ENCODE results near the gene CDH13.

Gene CDH13

GRCh38 chr16:83682116-83682867 lies 1055.5 kb downstream of the CDH13 start:
- Histone ChIP-seq H3K4me3 (ENCODE audit: low read length in 2 of 2) (no peak overlapping the region), H3K9me3 (ENCODE audit: control insufficient read depth in 2 of 2, low read length in 2 of 2) (no peaks in the 10 kb centered on the region), H3K9ac (ENCODE audit: low read length in 2 of 2) (no peak overlapping the region), H3K4me1 (ENCODE audit: control insufficient read depth, insufficient read depth, low read length) (no peaks in the 10 kb centered on the region), H3K27ac (ENCODE audit: low read length) (no peak overlapping the region), H3K27me3 (ENCODE audit: control insufficient read depth in 1 of 2, insufficient read depth in 2 of 2, low read length in 2 of 2) (no peaks in the 10 kb centered on the region), H3K36me3 (ENCODE audit: control insufficient read depth in 2 of 2, insufficient read depth in 2 of 2, low read length in 2 of 2) (no peaks in the 10 kb centered on the region)

- Histone ChIP-seq H3K9ac (ENCODE audit: low read length in 2 of 2) (no peak overlapping the region), H3K27ac (ENCODE audit: low read length) (no peak overlapping the region), H3K4me3 (ENCODE audit: low read length in 2 of 2) (no peak overlapping the region), H3K36me3 (ENCODE audit: control insufficient read depth in 2 of 2, insufficient read depth in 2 of 2, low read length in 2 of 2) (no peaks in the 10 kb centered on the region), H3K27me3 (ENCODE audit: control insufficient read depth in 1 of 2, insufficient read depth in 2 of 2, low read length in 2 of 2) (no peaks in the 10 kb centered on the region), H3K4me1 (ENCODE audit: control insufficient read depth, insufficient read depth, low read length) (no peaks in the 10 kb centered on the region), H3K9me3 (ENCODE audit: control insufficient read depth in 2 of 2, low read length in 2 of 2) (no peaks in the 10 kb centered on the region)
Observed at GRCh38 chr16:83682868-83683235, 1056.1 kb downstream of the CDH13 start.

- no peak overlapping the region for H3K4me3 ChIP-seq (ENCODE audit: low read length in 2 of 2)
- no peak overlapping the region for H3K27ac ChIP-seq (ENCODE audit: low read length)
- H3K9ac ChIP-seq (ENCODE audit: low read length in 2 of 2) = no peak overlapping the region
- H3K9me3 ChIP-seq (ENCODE audit: control insufficient read depth in 2 of 2, low read length in 2 of 2) = no peaks in the 10 kb centered on the region
- no peaks in the 10 kb centered on the region for H3K36me3 ChIP-seq (ENCODE audit: control insufficient read depth in 2 of 2, insufficient read depth in 2 of 2, low read length in 2 of 2)
- no peaks in the 10 kb centered on the region for H3K4me1 ChIP-seq (ENCODE audit: control insufficient read depth, insufficient read depth, low read length)
- no peaks in the 10 kb centered on the region for H3K27me3 ChIP-seq (ENCODE audit: control insufficient read depth in 1 of 2, insufficient read depth in 2 of 2, low read length in 2 of 2)
Observed at GRCh38 chr16:83685615-83686165, 1058.9 kb downstream of the CDH13 start.

GRCh38 chr16:83686726-83687125 lies 1060.0 kb downstream of the CDH13 start:
- H3K27ac ChIP-seq (ENCODE audit: low read length) = no peak overlapping the region
- H3K27me3 ChIP-seq (ENCODE audit: control insufficient read depth in 1 of 2, insufficient read depth in 2 of 2, low read length in 2 of 2) = no peaks in the 10 kb centered on the region

GRCh38 chr16:83689385-83689831 lies 1062.6 kb downstream of the CDH13 start:
- no peak overlapping the region for H3K4me3 ChIP-seq (ENCODE audit: low read length in 2 of 2)
- no peak overlapping the region for H3K9ac ChIP-seq (ENCODE audit: low read length in 2 of 2)
- no peak overlapping the region for H3K27ac ChIP-seq (ENCODE audit: low read length)
- no peaks in the 10 kb centered on the region for H3K27me3 ChIP-seq (ENCODE audit: control insufficient read depth in 1 of 2, insufficient read depth in 2 of 2, low read length in 2 of 2)
- no peaks in the 10 kb centered on the region for H3K9me3 ChIP-seq (ENCODE audit: control insufficient read depth in 2 of 2, low read length in 2 of 2)
- no peaks in the 10 kb centered on the region for H3K4me1 ChIP-seq (ENCODE audit: control insufficient read depth, insufficient read depth, low read length)
- H3K36me3 ChIP-seq (ENCODE audit: control insufficient read depth in 2 of 2, insufficient read depth in 2 of 2, low read length in 2 of 2) = no peaks in the 10 kb centered on the region

More at GRCh38 chr16:83686726-83687125, 1060.0 kb downstream of the CDH13 start:
- Histone ChIP-seq H3K9ac (ENCODE audit: low read length in 2 of 2) (no peak overlapping the region), H3K4me1 (ENCODE audit: control insufficient read depth, insufficient read depth, low read length) (no peaks in the 10 kb centered on the region), H3K9me3 (ENCODE audit: control insufficient read depth in 2 of 2, low read length in 2 of 2) (no peaks in the 10 kb centered on the region), H3K4me3 (ENCODE audit: low read length in 2 of 2) (no peak overlapping the region), H3K36me3 (ENCODE audit: control insufficient read depth in 2 of 2, insufficient read depth in 2 of 2, low read length in 2 of 2) (no peaks in the 10 kb centered on the region)

- no peaks in the 10 kb centered on the region for H3K4me1 ChIP-seq (ENCODE audit: control insufficient read depth, insufficient read depth, low read length)
- H3K27me3 ChIP-seq (ENCODE audit: control insufficient read depth in 1 of 2, insufficient read depth in 2 of 2, low read length in 2 of 2) = no peaks in the 10 kb centered on the region
- no peak overlapping the region for H3K27ac ChIP-seq (ENCODE audit: low read length)
- no peaks in the 10 kb centered on the region for H3K9me3 ChIP-seq (ENCODE audit: control insufficient read depth in 2 of 2, low read length in 2 of 2)
- no peak overlapping the region for H3K4me3 ChIP-seq (ENCODE audit: low read length in 2 of 2)
- H3K36me3 ChIP-seq (ENCODE audit: control insufficient read depth in 2 of 2, insufficient read depth in 2 of 2, low read length in 2 of 2) = no peaks in the 10 kb centered on the region
- no peak overlapping the region for H3K9ac ChIP-seq (ENCODE audit: low read length in 2 of 2)
Observed at GRCh38 chr16:83692224-83692623, 1065.5 kb downstream of the CDH13 start.

- Histone ChIP-seq H3K36me3 (ENCODE audit: control insufficient read depth in 2 of 2, insufficient read depth in 2 of 2, low read length in 2 of 2) (no peaks in the 10 kb centered on the region), H3K9ac (ENCODE audit: low read length in 2 of 2) (no peak overlapping the region), H3K4me3 (ENCODE audit: low read length in 2 of 2) (no peak overlapping the region), H3K27ac (ENCODE audit: low read length) (no peak overlapping the region), H3K27me3 (ENCODE audit: control insufficient read depth in 1 of 2, insufficient read depth in 2 of 2, low read length in 2 of 2) (no peaks in the 10 kb centered on the region), H3K9me3 (ENCODE audit: control insufficient read depth in 2 of 2, low read length in 2 of 2) (no peaks in the 10 kb centered on the region), H3K4me1 (ENCODE audit: control insufficient read depth, insufficient read depth, low read length) (no peaks in the 10 kb centered on the region)
Observed at GRCh38 chr16:83698964-83699363, 1072.2 kb downstream of the CDH13 start.

- H3K9ac ChIP-seq (ENCODE audit: low read length in 2 of 2) = no peak overlapping the region
- H3K9me3 ChIP-seq (ENCODE audit: control insufficient read depth in 2 of 2, low read length in 2 of 2) = no peaks in the 10 kb centered on the region
- no peak overlapping the region for H3K4me3 ChIP-seq (ENCODE audit: low read length in 2 of 2)
- no peak overlapping the region for H3K27ac ChIP-seq (ENCODE audit: low read length)
- H3K36me3 ChIP-seq (ENCODE audit: control insufficient read depth in 2 of 2, insufficient read depth in 2 of 2, low read length in 2 of 2) = no peaks in the 10 kb centered on the region
- no peaks in the 10 kb centered on the region for H3K4me1 ChIP-seq (ENCODE audit: control insufficient read depth, insufficient read depth, low read length)
- H3K27me3 ChIP-seq (ENCODE audit: control insufficient read depth in 1 of 2, insufficient read depth in 2 of 2, low read length in 2 of 2) = no peaks in the 10 kb centered on the region
Observed at GRCh38 chr16:83699817-83700216, 1073.0 kb downstream of the CDH13 start.

GRCh38 chr16:83700918-83701317 lies 1074.1 kb downstream of the CDH13 start:
- Histone ChIP-seq H3K9ac (ENCODE audit: low read length in 2 of 2) (no peak overlapping the region), H3K27ac (ENCODE audit: low read length) (no peak overlapping the region), H3K9me3 (ENCODE audit: control insufficient read depth in 2 of 2, low read length in 2 of 2) (no peaks in the 10 kb centered on the region), H3K4me1 (ENCODE audit: control insufficient read depth, insufficient read depth, low read length) (no peaks in the 10 kb centered on the region), H3K27me3 (ENCODE audit: control insufficient read depth in 1 of 2, insufficient read depth in 2 of 2, low read length in 2 of 2) (no peaks in the 10 kb centered on the region), H3K4me3 (ENCODE audit: low read length in 2 of 2) (no peak overlapping the region), H3K36me3 (ENCODE audit: control insufficient read depth in 2 of 2, insufficient read depth in 2 of 2, low read length in 2 of 2) (no peaks in the 10 kb centered on the region)

GRCh38 chr16:83701494-83701893 lies 1074.7 kb downstream of the CDH13 start:
- Histone ChIP-seq H3K4me1 (ENCODE audit: control insufficient read depth, insufficient read depth, low read length) (no peaks in the 10 kb centered on the region), H3K27me3 (ENCODE audit: control insufficient read depth in 1 of 2, insufficient read depth in 2 of 2, low read length in 2 of 2) (no peaks in the 10 kb centered on the region), H3K27ac (ENCODE audit: low read length) (no peak overlapping the region), H3K36me3 (ENCODE audit: control insufficient read depth in 2 of 2, insufficient read depth in 2 of 2, low read length in 2 of 2) (no peaks in the 10 kb centered on the region), H3K9me3 (ENCODE audit: control insufficient read depth in 2 of 2, low read length in 2 of 2) (no peaks in the 10 kb centered on the region), H3K9ac (ENCODE audit: low read length in 2 of 2) (no peak overlapping the region), H3K4me3 (ENCODE audit: low read length in 2 of 2) (no peak overlapping the region)

GRCh38 chr16:83704656-83705055 lies 1077.9 kb downstream of the CDH13 start:
- no peak overlapping the region for H3K27ac ChIP-seq (ENCODE audit: low read length)
- H3K4me1 ChIP-seq (ENCODE audit: control insufficient read depth, insufficient read depth, low read length) = no peaks in the 10 kb centered on the region
- H3K36me3 ChIP-seq (ENCODE audit: control insufficient read depth in 2 of 2, insufficient read depth in 2 of 2, low read length in 2 of 2) = no peaks in the 10 kb centered on the region
- H3K9ac ChIP-seq (ENCODE audit: low read length in 2 of 2) = no peak overlapping the region
- no peaks in the 10 kb centered on the region for H3K27me3 ChIP-seq (ENCODE audit: control insufficient read depth in 1 of 2, insufficient read depth in 2 of 2, low read length in 2 of 2)
- H3K9me3 ChIP-seq (ENCODE audit: control insufficient read depth in 2 of 2, low read length in 2 of 2) = no peaks in the 10 kb centered on the region
- no peak overlapping the region for H3K4me3 ChIP-seq (ENCODE audit: low read length in 2 of 2)
